Activated CD4-positive, alpha-beta T cell treated with anti-CD3 and anti-CD28 coated beads, Interleukin-2, amount 10 ng/mL, durations not matched to agents 7 days and 5 days (primary cell): ENCODE results near the gene MARS2. TPM values are rescaled to one million over a fixed set of nuclear protein-coding genes. Genes with fewer than 3 reads are reported as not detected.
"Not testable (repeated sequence)": the region's sequence is repeated elsewhere in the genome, so short reads cannot be mapped to it uniquely, and the experiment has no call there.

Experiments
- CTCF ChIA-PET: fragments of 350-600 bp; sonication (Branson Sonifier 250); formaldehyde crosslinking; loops from one replicate; lab custom pipeline; 2021; ENCODE audit warnings: antibody characterized with exemption; lab: Charles Lee
- POLR2A ChIA-PET: fragments of 350-600 bp; sonication (Branson Sonifier 250); formaldehyde crosslinking; loops from one replicate; lab custom pipeline; 2021; ENCODE audit warnings: antibody characterized with exemption; lab: Charles Lee
- DNase-seq: peaks from one replicate; pipeline ENCODE4 v3.0.0-alpha.2; 2020
- H3K27ac Mint-ChIP-seq: one replicate; pipeline ENCODE4 v1.8.0; 2021; ENCODE audit warnings: mild to moderate bottlenecking, moderate library complexity, mixed read lengths
- H3K27me3 Mint-ChIP-seq: one replicate; pipeline ENCODE4 v1.8.0; 2021; ENCODE audit warnings: mixed read lengths
- H3K36me3 Mint-ChIP-seq: one replicate; pipeline ENCODE4 v1.8.0; 2021; ENCODE audit warnings: low read depth, mixed read lengths
- H3K4me1 Mint-ChIP-seq: one replicate; pipeline ENCODE4 v1.8.0; 2021; ENCODE audit warnings: mixed read lengths
- H3K4me3 Mint-ChIP-seq: one replicate; pipeline ENCODE4 v1.8.0; 2021; ENCODE audit warnings: mild to moderate bottlenecking, moderate library complexity, mixed read lengths
- H3K9me3 Mint-ChIP-seq: one replicate; pipeline ENCODE4 v1.8.0; 2021; ENCODE audit warnings: mixed read lengths
- total RNA-seq, 2 experiments: library from RNA; stranded (reverse); gene quantifications; one replicate each; pipeline ENCODE4 v1.2.3, GENCODE V29; 2021

The MARS2 gene
- total RNA-seq, 2 experiments from 2014 or later, result 11.1 to 11.9 TPM

- POLR2A ChIA-PET, H3K27ac Mint-ChIP-seq, CTCF ChIA-PET, H3K27me3 Mint-ChIP-seq, DNase-seq, H3K4me3 Mint-ChIP-seq, H3K9me3 Mint-ChIP-seq: not testable (repeated sequence)
- Mint-ChIP-seq H3K36me3 (peaks cover 28% of the 10 kb centered on the region), H3K4me1 (peaks cover 54% of the 10 kb centered on the region)
Measured at GRCh38 chr2:197709140-197709539, 4.0 kb downstream of the MARS2 start.

GRCh38 chr2:197710424-197711042 lies 5.4 kb downstream of the MARS2 start:
- no peak overlapping the region for H3K4me3 Mint-ChIP-seq
- CTCF ChIA-PET, result no interaction called here
- H3K36me3 Mint-ChIP-seq, result peaks cover 28% of the 10 kb centered on the region
- POLR2A ChIA-PET, result no interaction called here
- no peaks in the 10 kb centered on the region for H3K9me3 Mint-ChIP-seq
- peaks cover 48% of the 10 kb centered on the region for H3K4me1 Mint-ChIP-seq
- DNase-seq, result no peak
- H3K27me3 Mint-ChIP-seq, result no peaks in the 10 kb centered on the region
- no peak overlapping the region for H3K27ac Mint-ChIP-seq

GRCh38 chr2:197711578-197711977 lies 6.4 kb downstream of the MARS2 start:
- Mint-ChIP-seq H3K36me3 (peaks cover 26% of the 10 kb centered on the region), H3K27ac (no peak overlapping the region), H3K9me3 (no peaks in the 10 kb centered on the region), H3K27me3 (no peaks in the 10 kb centered on the region), H3K4me3 (no peak overlapping the region), H3K4me1 (peaks cover 44% of the 10 kb centered on the region)
- CTCF ChIA-PET, result no interaction called here
- no peak for DNase-seq
- POLR2A ChIA-PET, result no interaction called here

- DNase-seq, result no peak
- no peaks in the 10 kb centered on the region for H3K27me3 Mint-ChIP-seq
- no peaks in the 10 kb centered on the region for H3K9me3 Mint-ChIP-seq
- H3K27ac Mint-ChIP-seq, result no peak overlapping the region
- ChIA-PET CTCF (no interaction called here), POLR2A (no interaction called here)
- peaks cover 25% of the 10 kb centered on the region for H3K36me3 Mint-ChIP-seq
- no peak overlapping the region for H3K4me3 Mint-ChIP-seq
- H3K4me1 Mint-ChIP-seq, result peaks cover 33% of the 10 kb centered on the region
Measured at GRCh38 chr2:197713271-197713670, 8.1 kb downstream of the MARS2 start.

GRCh38 chr2:197717863-197718262 lies 12.7 kb downstream of the MARS2 start:
- DNase-seq, result no peak
- ChIA-PET POLR2A (no interaction called here), CTCF (no interaction called here)
- H3K4me3 Mint-ChIP-seq, result no peak overlapping the region
- H3K9me3 Mint-ChIP-seq, result no peaks in the 10 kb centered on the region
- peaks cover 5% of the 10 kb centered on the region for H3K4me1 Mint-ChIP-seq
- no peaks in the 10 kb centered on the region for H3K36me3 Mint-ChIP-seq
- H3K27ac Mint-ChIP-seq, result no peak overlapping the region
- no peaks in the 10 kb centered on the region for H3K27me3 Mint-ChIP-seq

GRCh38 chr2:197727011-197727410 lies 21.8 kb downstream of the MARS2 start:
- Mint-ChIP-seq H3K4me3 (no peak overlapping the region), H3K27me3 (no peaks in the 10 kb centered on the region), H3K9me3 (peaks cover 4% of the 10 kb centered on the region), H3K4me1 (no peaks in the 10 kb centered on the region), H3K36me3 (no peaks in the 10 kb centered on the region), H3K27ac (no peak overlapping the region)
- no peak for DNase-seq
- ChIA-PET CTCF (interaction anchor here (0.6 kb wide), 2 partner anchors 404 to 1033 kb away, joined by 4 to 5 read pairs; no protein-coding TSS in a partner anchor), POLR2A (no interaction called here)

- not testable (repeated sequence) for H3K9me3 Mint-ChIP-seq, H3K4me1 Mint-ChIP-seq, H3K27ac Mint-ChIP-seq, H3K4me3 Mint-ChIP-seq, H3K27me3 Mint-ChIP-seq, DNase-seq, H3K36me3 Mint-ChIP-seq
- ChIA-PET CTCF (interaction anchor here (0.5 to 0.6 kb wide), 2 partner anchors 86 to 169 kb away, joined by 3 to 6 read pairs; no protein-coding TSS in a partner anchor), POLR2A (interaction anchor here (0.7 kb wide), 1 partner anchor 1110 kb away, joined by 3 read pairs; no protein-coding TSS in a partner anchor)
Measured at GRCh38 chr2:197728555-197729544, 23.7 kb downstream of the MARS2 start.

- Mint-ChIP-seq H3K4me3 (no peak overlapping the region), H3K36me3 (no peaks in the 10 kb centered on the region), H3K27me3 (peaks cover 18% of the 10 kb centered on the region), H3K4me1 (no peaks in the 10 kb centered on the region), H3K27ac (no peak overlapping the region), H3K9me3 (no peaks in the 10 kb centered on the region)
- POLR2A ChIA-PET, result no interaction called here
- DNase-seq, result no peak
- CTCF ChIA-PET, result no interaction called here
Measured at GRCh38 chr2:197740200-197740599, 35.0 kb downstream of the MARS2 start.

Other genes with a start within 250 kb of the MARS2 start
- 100 to 1,000 TPM; 212 to 223 TPM for gene HSPD1, start 205.5 kb upstream of the MARS2 start, total RNA-seq
- gene HSPE1, start 205.0 kb upstream of the MARS2 start, total RNA-seq, result 10 to 100 TPM; 91.0 to 95.6 TPM
- 10 to 100 TPM; 17.1 to 18.9 TPM for gene MOB4, start 189.3 kb upstream of the MARS2 start, total RNA-seq
- not detected for gene RFTN2, start 29.8 kb upstream of the MARS2 start, total RNA-seq
- gene BOLL, start 80.0 kb downstream of the MARS2 start, total RNA-seq, result not detected
- gene PLCL1, start 99.2 kb downstream of the MARS2 start, total RNA-seq, result 1 to 10 TPM; 1.6 to 1.8 TPM